ENCODE measurements around the gene SAP30L.

- TF ChIP-seq EZH2 (IDR thresholded peaks at IDR 0.05; ENCODE audit: insufficient read depth, poor library complexity, severe bottlenecking) (no peak), EZH2phosphoT487 (IDR thresholded peaks at IDR 0.05; ENCODE audit: insufficient read depth, low read depth) (no peak)
Observed at GRCh38 chr5:154405078-154405792, 40.6 kb upstream of the SAP30L start.
